Amniotic stem cell (primary cell): ENCODE results near the gene USP6.
"Not testable (repeated sequence)": the region's sequence is repeated elsewhere in the genome, so short reads cannot be mapped to it uniquely, and the experiment has no call there.

ENCODE experiments used
- DNase-seq: peaks from one replicate; lab custom pipeline; 2025; lab: John Stamatoyannopoulos, UW

USP6 gene

DNA sequence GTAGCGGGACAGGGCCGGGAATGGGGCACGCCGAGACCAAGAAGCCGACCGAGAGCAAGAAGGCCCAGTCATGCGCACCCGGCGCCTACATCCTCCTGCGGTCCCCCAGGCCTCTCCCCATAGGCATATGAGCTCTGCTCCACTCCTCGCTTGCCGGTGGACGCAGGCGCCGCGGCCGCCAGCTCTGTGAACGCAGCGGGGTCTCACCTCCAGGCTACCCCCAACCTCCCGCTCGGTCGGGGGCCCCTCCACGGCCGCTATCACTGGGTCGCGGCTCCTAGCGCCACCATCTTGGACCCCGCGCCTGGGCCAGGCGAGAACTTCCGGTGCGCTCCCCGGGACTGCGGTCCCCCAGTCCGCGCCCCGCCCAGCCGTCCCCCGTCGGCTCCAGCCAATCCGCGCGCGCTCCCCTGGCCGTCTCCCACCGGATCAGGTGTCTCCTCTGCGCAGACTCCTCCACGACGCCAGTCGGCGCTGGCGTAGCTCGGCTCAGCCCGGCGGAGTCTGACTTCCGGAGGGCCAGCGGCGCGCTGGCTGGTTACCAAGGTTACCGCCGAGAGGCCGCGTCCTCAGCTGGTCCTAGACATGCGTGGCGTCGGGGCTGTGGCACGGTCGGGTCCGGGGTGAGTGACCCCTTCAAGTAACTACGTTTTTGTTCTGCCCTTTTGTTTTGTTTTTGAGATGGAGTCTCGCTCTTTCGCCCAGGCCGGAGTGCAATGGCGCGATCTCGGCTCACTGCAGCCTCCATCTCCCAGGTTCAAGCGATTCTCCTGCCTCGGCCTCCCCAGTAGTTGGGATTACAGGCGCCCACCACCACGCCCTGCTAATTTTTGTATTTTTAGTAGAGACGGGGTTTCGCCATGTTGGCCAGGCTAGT lies 75.9 kb downstream of the USP6 start, which contains the start of gene ZNF594:
TSS of gene ZNF594 (minus strand) at position 328 of the 877 bp plus-strand sequence. CDS start 7,612 bp downstream, outside the sequence.
- DNase-seq: peak; percentile 95

DNA sequence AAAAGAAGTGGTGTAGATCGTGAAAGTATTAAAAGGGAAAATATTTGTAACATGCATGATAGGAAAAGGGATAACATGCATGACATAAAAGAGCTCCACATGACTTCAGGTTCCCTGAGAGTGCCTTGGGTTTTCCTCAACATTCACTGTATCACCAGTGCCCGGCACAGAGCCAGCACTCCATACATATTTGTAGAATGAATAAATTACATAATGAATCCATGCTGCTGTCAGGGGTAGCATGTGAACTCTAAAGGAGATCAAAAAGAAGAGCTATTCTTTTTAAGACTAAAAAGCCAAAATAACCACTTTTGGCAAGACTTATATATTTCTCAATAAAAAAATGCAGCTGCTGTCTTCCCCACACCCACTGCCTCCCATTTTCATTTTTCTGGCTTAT lies 78.5 kb downstream of the USP6 start:
- DNase-seq: peak; percentile 33

DNA sequence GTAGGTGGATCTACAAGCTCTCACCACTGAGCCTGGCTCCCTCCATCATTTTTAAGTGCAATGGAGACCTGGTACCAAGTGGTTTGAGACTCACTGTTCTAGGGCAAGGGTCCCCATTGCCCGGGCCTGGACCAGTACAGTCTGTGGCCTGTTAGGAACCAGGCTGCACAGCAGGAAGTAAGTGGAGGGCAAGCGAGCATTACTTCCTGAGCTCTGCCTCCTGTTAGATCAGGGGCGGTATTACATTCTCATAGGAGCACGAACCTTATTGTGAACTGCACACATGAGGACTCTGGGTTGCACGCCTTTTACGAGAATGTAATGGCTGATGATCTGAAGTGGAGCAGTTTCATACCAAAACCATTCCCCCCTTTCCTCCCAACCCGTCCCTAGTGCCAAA lies 82.6 kb downstream of the USP6 start:
- DNase-seq: no peak

DNA sequence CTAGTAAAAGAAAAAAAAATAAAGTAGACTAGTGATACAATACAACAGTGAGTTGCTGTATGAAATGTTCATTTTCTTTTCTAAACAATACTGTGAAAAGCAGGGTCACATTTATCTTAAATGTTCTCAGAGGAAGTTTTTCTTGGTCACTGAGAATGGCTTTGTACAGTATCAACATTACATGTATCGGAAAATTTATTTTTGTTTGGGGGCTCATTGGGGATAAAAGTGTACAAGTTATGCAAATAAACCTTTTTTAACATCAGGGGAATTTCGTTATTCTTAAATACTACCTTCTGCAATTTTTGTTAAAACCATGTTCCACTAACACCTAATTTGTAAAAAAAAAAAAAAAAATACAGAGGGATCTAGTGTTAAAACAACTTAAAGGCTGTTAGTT lies 84.5 kb downstream of the USP6 start:
- DNase-seq: no peak

DNA sequence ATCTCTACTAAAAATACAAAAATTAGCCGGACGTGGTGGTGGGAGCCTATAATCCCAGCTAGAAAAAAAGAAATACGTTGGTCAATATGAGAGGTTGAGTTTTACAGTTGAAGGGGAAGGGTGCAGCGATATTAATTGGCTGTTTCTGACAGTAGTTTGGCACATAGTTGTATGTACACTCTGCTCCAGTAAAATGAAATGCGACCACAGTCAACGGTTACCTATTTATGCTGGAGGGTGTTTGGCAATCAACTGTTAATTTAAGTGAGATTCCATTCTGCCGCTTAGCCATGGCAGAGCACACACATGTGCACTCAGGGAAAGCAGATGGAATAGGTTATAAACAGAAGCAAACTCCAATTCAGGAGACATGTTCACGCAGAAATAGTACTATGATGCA lies 85.2 kb downstream of the USP6 start:
- no peak for DNase-seq

DNA sequence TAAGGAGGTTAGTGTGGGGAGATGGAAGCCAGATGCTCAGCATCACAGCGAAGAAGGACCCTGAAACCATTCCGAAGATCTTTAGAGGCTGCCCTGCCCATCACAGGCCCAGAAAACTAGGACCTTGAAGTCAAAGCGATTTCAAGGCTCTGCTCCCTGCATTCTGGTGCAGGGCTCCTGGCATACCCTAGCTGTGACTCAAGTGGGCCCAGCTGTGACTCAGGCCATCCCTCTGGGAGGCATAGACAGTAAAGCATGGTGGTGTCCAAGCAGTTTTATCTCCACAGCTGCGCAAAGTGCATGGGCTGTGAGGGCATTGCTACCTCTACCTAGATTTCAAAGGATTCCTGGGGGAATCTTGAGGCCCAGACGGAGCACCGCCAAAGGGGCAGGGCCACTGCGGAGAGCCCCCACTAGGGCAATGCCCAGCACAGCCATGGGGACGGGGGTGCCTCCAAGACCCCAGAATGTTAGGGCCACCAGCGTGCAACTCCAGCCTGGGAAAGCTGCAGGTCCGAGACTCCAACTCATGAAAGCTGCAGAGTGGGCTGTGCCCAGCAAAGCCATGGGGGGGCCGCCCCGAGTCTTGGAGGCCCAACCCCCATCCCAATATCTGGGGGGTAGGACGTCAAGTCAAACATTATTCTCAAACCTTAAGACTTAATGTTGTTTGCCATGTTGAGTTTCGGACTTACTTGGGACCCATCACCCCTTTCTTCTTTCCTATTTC lies 87.5 kb downstream of the USP6 start:
- no peak for DNase-seq

DNA sequence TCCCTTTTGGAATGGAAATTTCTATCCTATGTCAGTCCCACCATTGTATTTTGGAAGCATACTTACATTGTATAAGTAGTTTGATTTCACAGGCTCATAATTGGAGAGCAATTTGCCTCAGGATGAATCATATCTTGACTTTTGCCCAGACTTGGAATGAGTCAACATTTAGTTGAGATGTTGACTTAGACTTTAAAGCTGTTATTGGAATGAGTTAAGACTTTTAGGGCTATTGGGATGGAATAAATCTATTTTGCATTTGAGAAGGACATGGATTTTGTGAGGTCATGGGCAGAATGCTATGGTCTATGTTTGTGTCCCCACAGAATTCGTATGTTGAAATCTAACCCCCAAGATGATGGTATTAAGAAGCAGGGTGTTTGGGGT lies 88.1 kb downstream of the USP6 start:
- peak; percentile 9 for DNase-seq

DNA sequence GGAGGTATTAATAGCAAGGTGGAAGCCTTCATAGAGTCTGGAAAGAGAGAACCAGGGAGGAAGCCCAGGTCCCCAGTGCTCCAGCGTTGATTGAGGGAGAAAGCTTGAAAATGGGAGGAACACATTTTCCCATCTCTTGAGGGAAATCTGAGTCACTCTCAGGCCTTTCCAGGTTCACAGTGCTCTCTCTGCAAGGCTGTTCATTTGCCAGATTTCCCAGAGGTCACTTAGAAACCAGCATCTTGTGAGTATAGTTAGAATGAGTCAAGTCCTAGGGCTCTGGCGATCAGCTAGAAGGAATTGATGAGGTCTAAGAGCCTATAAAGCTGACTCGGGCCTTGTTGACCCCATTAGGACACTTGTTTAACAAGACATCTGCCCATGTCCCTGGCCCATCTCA lies 93.6 kb downstream of the USP6 start:
- no peak for DNase-seq

DNA sequence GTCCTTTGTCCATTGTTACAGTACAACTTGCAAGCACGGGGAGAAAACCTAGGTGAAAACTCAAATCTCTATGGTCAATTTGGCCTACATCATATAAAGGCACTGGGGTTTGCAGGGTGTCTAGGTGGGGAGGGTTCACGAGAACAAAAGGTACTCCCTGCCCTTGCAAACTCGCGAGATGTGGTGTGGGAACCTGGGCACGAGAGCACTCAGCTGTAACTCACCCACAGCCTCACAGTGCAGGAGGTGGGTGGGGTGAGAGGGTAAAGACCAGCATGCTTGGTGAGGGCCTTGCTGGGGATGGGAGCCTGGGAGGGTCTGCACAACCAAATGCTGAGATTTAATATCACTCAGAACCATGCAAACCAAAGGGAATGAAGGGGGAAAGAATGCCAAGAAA lies 94.3 kb downstream of the USP6 start:
- DNase-seq: no peak

DNA sequence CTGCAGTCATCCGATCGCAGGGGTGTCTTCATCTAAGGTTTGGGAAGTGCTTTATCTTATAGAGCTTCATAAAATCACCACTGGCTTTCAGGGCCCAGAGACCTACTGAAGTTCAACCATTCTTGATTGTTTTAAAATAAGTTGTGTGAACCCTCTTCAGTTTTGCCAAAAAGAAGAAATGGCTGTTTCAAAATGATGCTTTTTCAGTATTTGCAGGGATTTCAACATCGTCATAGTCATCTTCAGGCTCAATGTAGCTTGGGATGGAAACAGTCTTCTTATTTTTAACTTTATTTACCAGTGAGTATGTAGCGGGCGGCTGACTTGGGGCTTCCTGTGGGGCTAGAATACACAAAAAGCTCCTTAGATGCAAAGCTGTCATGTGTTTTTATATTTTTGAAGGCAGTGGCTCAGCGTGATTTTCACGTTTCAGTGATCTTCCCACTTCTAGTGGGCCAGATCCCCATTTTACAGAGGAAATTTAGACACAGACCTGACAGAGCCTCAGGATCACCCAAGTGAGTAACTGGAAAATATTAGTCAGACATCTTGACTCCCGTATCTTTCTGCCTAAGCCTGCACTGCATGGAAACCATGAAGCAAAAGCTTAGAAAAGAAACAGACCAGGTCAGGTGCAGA lies 94.9 kb downstream of the USP6 start:
- DNase-seq: no peak

DNA sequence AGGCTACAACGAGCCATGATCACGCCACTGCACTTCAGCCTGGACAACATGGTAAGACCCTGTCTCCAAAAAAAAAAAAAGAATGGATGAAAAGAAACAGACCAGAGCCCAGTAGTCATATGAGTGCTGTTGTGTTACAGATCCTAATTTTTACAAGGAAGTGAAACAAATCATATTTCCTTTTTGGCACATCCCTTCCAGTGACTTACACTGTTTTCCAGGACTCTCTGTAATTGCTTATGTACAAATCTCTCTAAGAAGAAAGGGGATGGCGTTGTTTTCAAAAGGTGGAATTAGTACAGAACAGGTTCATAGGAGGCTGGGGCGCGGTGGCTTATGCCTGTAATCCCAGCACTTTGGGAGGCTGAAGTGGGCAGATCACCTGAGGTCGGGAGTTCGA lies 95.6 kb downstream of the USP6 start:
- DNase-seq: no peak

DNA sequence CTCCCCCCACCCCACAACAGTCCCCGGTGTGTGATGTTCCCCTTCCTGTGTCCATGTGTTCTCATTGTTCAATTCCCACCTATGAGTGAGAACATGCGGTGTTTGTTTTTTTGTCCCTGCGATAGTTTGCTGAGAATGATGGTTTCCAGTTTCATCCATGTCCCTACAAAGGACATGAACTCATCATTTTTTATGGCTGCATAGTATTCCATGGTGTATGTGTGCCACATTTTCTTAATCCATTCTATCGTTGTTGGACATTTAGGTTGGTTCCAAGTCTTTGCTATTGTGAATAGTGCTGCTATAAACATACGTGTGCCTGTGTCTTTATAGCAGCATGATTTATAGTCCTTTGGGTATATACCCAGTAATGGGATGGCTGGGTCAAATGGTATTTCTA lies 101.7 kb downstream of the USP6 start:
- not testable (repeated sequence) for DNase-seq

DNA sequence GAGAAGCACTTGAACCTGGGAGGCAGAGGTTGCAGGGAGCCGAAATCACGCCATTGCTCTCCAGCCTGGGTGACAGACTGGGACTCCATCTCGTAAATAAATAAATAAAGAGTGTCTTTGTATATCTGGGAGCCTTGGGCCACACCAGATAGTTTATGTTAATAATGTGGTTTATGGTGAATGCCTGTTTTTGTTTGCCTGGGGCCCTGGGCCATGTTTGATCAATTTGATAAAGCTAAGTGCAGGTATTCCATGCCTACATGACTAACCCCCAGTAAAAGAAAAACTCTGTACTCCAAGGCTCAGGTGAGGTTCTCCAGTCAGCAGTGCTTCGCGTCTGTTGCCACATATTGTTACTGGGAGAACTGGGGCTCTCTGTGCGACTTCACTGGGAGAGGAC lies 103.7 kb downstream of the USP6 start:
- DNase-seq: no peak

DNA sequence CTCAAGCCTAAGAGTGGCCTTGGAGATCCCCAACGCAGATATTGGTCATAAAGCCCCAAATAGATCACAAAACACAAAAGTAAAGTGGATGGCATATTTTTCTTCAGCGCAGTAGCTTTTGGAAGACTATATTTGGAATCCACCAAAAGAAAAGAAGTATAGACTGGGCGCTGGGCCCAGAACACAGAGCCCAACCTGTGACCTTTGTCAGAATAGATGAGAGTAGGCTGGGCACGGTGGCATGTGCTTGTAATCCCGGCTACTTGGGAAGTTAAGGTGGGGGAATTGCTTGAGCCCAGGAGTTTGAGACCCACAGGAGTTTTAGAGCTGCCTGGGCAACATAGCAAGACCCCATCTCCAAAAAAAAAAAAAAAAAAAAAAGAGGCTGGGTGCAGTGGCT lies 104.2 kb downstream of the USP6 start:
- DNase-seq: no peak

DNA sequence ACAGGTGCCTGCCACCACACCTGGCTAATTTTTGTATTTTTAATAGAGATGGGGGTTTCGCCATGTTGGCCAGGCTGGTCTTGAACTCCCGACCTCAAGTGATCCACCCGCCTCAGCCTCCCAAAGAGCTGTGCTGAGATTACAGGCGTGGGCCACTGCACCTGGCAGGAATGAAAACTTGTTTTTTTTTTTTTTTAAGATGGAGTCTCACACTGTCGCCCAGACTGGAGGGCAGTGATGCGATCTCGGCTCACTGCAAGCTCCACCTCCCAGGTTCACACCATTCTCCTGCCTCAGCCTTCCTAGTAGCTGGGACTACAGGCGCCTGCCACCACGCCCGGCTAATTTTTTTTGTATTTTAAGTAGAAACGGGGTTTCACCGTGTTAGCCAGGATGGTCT lies 106.1 kb downstream of the USP6 start:
- not testable (repeated sequence) for DNase-seq
